Gastrocnemius medialis (tissue), 4 donors: ENCODE data around the gene LAMP1.

Experiments used
- CTCF ChIP-seq, 5 experiments: fragments of 450-650 bp in 3 of 5; fragments of 200-600 bp in 2 of 5; sonication (generic) in 2 of 5; IDR thresholded peaks in 4 of 5; conservative IDR thresholded peaks in 1 of 5; 1 replicate in 4 of 5; 2 replicates in 1 of 5; pipeline ENCODE4 v1.5.1; 2016 to 2019; ENCODE audit warnings: antibody characterized with exemption in 5 of 5, mild to moderate bottlenecking in 3 of 5, moderate library complexity in 3 of 5
- POLR2A ChIP-seq, 2 donors: fragments of 450-650 bp; IDR thresholded peaks; one replicate each; pipeline ENCODE4 v1.6.1; 2017; ENCODE audit warnings: antibody characterized with exemption in 2 of 2, mild to moderate bottlenecking in 2 of 2, moderate library complexity in 2 of 2

- no peak for TF ChIP-seq CTCF (IDR thresholded peaks at IDR 0.05 in 4 of 5, conservative IDR thresholded peaks at IDR 0.05 in 1 of 5)
- TF ChIP-seq POLR2A (IDR thresholded peaks at IDR 0.05): no peak
These were observed 35.6 kb downstream of the LAMP1 start for GRCh38 chr13:113332615-113333014.
